Stimulated activated CD8-positive, alpha-beta memory T cell treated with anti-CD3 and anti-CD28 coated beads, Interleukin-7, amount 100 ng/mL, for 48 hours (primary cell): Measurements from ENCODE around the gene NMNAT1.
"Not testable (repeated sequence)": the region's sequence is repeated elsewhere in the genome, so short reads cannot be mapped to it uniquely, and the experiment has no call there.

Source experiments
- DNase-seq, 2 donors: peaks; one replicate each; pipeline ENCODE4 v3.0.0-alpha.2; 2020; ENCODE audit warnings: low read depth in 1 of 2; ENCODE audit errors: extremely low read depth in 1 of 2

NMNAT1 gene

DNA sequence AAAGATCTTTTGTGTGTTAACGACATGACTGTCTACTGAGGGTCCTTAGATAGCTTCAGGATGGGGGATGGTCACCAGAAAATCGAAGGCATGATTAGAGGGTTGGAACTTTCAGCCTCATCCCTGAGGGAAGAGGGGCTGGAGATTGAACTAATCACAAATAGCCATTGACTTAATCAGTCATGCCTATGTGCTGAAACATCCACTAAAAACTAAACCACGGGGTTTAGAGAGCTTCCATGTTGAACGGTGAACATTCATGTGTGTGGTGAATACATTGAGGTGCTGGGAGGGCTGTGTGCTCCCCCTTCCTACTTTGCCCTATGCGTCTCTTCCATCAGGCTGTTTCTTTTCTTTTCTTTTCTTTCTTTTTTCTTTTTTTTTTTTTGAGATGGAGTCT, 70.7 kb downstream of the NMNAT1 start:
- DNase-seq = no peak

DNA sequence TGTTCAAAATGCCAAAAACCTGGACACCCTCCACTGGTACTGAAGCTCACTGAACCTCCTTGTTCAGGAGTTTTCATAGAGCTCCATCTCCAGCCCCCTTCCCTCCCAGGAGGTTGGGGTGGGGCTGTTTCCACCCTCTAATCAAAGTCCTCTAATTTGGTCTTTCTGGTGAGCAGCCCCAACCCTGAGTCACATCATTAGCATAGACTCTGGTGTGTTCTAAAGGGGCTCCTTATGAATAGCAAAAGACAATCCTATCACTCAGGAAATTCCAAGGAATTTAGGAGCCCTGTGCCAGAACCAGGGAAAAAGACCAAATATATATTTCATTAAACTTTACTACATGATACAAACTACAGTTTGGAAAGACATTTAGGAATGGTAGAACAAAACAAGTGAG, 76.3 kb downstream of the NMNAT1 start:
- no peak for DNase-seq

DNA sequence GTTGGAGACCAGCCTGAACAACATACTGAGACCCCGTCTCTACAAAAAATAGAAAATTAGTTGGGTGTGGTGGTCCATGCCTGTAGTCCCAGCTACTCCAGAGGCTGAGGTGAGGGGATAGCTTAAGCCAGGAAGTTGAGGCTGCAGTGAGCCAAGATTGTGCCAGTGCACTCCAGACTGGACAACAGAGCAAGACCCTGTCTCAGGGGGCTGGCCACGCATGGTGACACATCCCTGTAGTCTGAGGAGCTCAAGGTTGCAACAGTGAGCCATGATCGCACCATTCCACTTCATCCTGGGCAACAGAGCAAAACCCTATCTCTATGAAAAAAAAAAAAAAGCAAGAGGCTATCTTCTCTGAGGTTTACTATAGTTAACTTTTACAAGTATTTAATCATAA, 76.8 kb downstream of the NMNAT1 start:
- no peak for DNase-seq

DNA sequence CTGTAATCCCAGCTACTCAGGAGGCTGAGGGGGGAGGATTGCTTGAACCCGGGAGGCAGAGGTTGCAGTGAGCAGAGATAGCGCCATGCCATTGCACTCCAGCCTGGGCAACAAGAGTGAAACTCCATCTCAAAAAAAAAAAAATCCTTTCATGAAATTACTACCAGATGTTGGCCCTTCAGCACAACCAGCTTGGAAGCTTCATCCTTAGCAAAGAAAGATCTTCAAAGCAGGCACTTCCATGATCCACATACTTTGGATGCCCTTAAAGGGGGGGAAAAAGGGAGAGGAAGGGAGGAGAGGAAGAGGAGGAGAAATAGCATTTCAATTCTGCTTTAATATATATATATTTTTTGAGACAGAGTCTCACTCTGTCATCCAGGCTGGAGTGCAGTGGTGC, 77.4 kb downstream of the NMNAT1 start:
- DNase-seq = not testable (repeated sequence)

DNA sequence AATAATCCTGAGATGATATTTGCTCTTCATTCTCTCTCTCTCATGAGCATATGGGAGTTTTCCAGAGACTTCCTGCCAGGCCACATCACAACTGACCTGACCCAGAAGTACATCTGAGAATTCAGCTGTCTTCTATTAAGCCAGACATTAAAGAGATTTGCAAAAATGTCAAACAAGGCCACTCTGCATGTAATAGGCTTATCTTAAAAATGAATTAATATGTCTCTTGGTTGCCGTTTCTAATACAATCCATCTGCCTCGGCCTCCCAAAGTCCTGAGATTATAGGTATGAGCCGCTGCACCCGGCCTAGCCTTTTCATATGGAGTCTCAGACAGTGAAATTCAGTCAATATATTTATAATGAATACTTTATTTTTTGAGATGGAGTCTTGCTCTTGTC, 78.7 kb downstream of the NMNAT1 start:
- not testable (repeated sequence) for DNase-seq

DNA sequence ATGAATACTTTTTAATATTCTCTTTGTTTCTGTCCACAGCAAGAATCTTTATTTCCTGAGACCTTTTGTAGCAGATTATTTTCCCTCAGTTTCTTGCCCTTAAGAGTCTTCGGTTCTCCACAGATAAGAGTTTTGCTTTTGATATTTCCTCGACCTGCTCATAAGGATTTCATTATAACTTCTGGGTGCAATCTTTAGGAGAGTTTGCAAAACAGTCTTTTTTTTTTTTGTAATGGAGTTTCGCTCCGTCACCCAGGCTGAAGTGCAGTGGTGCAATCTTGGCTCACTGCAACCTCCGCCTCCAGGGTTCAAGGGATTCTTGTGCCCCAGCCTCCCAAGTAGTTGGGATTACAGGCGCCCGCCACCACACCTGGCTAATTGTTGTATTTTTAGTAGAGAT, 79.4 kb downstream of the NMNAT1 start:
- no peak for DNase-seq

DNA sequence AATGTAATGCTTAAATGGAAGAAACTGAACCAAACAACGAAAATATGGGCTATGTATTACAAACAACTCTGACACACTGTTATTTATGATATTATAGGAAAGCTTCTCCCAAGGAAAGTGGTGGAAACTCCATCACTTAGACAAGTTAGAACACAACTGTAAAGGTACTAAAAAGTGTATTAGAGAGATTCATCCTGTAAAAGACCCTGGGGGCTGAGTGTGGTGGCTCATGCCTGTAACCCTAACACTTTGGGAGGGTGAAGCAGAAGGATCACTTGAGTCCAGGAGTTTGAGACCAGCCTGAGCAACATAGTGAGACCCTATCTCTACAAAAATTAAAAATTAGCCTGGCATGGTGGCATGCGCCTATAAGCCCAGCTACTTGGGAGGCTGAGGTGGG, 82.1 kb downstream of the NMNAT1 start:
- DNase-seq = no peak

DNA sequence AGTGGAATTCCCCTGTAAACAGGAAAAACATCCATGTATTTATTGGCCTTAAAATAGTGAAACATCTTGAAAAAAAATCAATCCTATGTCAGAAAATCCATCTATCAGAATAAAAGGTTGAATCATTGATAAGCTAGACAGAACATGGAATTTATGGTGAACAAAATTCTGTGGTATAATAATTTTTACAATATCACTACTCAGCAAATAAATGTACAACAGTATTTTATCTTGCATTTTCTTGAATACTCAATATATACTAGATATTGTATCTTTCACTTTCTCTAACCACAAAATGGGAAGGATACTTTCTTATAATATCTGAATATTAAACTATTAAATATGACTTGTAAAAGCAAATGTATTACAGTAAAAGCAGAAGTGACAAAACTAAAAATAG, 83.8 kb downstream of the NMNAT1 start:
- DNase-seq = no peak

DNA sequence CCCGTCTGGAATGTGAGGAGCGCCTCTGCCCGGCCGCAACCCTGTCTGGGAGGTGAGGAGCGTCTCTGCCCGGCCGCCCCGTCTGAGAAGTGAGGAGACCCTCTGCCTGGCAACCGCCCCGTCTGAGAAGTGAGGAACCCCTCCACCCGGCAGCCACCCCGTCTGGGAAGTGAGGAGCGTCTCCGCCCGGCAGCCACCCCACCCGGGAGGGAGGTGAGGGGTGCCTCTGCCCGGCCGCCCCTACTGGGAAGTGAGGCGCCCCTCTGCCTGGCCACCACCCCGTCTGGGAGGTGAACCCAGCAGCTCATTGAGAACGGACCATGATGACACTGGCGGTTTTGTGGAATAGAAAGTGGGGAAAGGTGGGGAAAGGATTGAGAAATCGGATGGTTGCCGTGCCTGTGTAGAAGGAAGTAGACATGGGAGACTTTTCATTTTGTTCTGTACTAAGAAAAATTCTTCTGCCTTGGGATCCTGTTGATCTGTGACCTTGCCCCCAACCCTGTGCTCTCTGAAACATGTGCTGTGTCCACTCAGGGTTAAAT, 85.8 kb downstream of the NMNAT1 start:
- not testable (repeated sequence) for DNase-seq

DNA sequence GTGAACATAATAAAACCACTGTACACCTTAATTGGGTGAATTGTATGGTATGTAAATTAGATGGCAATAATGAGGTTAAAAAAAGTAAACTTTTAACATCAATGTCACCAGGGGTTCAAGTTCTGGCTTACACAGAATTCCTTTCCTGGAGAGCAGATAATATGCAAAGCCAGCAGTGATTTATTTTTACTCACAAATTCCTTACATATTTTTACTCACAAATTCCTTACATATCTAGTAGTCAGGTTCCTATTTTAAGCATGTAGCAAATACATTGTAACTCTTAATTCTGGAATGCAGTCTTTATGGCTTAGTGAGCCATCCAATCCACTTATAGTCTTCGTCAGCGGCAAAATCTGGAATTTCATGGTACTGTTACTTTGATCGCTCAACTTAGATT, 88.2 kb downstream of the NMNAT1 start:
- DNase-seq = no peak

DNA sequence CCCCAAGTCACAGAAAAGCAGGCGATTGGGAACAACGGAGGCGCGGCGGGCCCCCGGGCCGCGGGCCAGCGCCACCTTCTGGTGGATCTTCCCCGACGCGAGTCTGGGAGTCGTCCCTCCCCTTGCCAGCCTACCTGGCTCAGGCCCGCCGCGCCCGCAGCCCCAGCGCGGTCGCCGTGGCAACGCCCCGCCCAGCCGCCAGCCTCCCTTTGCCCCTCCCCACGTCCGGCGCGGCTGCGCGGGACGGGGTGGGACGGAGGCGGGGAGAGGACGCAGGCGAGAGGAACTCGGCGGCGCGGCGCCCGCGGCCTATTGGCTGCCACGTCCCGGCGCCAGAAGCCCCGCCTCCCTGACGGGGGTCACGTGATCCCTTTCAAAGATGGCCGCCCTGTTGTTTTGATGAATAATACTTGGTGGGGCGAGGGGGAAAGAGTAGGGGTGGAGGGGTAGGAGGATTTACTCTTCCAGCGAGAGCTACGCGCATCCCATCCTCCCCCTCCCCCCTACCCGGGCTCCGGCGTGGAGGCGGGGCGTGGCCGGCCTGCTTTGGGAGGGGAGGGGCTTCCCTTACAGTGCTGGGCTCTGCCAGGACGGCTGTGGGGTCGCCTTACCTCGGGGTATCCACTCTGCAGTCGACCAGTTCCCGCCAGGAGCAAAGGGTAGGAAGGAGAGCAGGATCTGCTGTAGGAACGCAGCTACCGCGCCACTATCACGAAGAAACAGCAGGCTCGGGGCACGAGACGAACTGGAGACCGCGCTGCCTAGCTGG, 89.5 kb downstream of the NMNAT1 start, which contains the start of gene UBE4B:
Gene UBE4B (plus strand): TSS at position 369 of the 769 bp plus-strand sequence. CDS start 713 bp downstream, outside the sequence.
- peak; percentile 96 to 100 for DNase-seq

DNA sequence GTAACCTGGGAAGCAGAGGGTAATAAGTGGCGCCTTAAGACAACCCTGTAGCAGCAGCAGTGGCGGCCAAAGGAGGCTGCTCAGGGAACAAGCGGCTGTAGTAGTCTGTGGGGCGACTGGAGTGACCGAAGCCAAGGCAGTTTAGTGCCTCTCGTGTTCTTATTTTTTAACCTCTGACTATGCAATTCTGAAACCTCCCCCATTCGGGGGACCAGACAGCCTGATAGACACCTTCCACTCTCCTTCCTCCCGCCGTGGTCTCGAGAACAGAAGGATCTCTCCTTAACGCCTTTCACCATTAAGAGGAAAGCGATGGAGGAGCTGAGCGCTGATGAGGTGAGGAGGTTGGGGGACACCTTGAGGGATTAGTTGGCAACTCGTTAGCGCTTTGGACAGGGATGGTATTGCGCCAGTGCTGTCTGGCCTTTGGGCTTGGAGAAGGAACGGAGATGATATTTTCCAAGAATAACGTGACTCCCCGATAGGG, 90.1 kb downstream of the NMNAT1 start:
- no peak for DNase-seq
